GM23248 (cell line): ENCODE data around the gene SACM1L.

Source experiments
- EZH2 ChIP-seq: fragments of 200-600 bp; sonication (generic); IDR thresholded peaks from 2 replicates; pipeline ENCODE4 v1.6.1; 2018; ENCODE audit warnings: antibody characterized with exemption, mild to moderate bottlenecking; ENCODE audit not compliant: insufficient read depth, poor library complexity, severe bottlenecking
- EZH2phosphoT487 ChIP-seq: fragments of 200-600 bp; sonication (generic); IDR thresholded peaks from 2 replicates; pipeline ENCODE4 v1.6.1; 2018; ENCODE audit warnings: antibody characterized with exemption, moderate library complexity, mild to moderate bottlenecking, low read depth; ENCODE audit not compliant: insufficient read depth

- TF ChIP-seq EZH2 (no peak), EZH2phosphoT487 (no peak)
These were observed 2.6 kb downstream of the SACM1L start for GRCh38 chr3:45691842-45692241.
